ENCODE measurements around the gene BMPR1A. TPM values are rescaled to one million over a fixed set of nuclear protein-coding genes. Genes with fewer than 3 reads are reported as not detected.

BMPR1A gene
- total RNA-seq, 4 donors from 2014 or later: 21.1 to 33.3 (median 26.7) TPM

GRCh38 chr10:86956848-86957448 lies 200.5 kb downstream of the BMPR1A start:
- Histone ChIP-seq H3K4me3 (peak overlapping the region; percentile 31), H3K4me1 (peaks cover 78% of the 10 kb centered on the region), H3K27me3 (no peaks in the 10 kb centered on the region), H3K9me3 (no peaks in the 10 kb centered on the region), H3K36me3 (no peaks in the 10 kb centered on the region), H3K27ac (peak overlapping the region; percentile 63)
- TF ChIP-seq EP300 (IDR thresholded peaks at IDR 0.05) (no peak), POLR2AphosphoS5 (IDR thresholded peaks at IDR 0.05) (no peak), POLR2A (IDR thresholded peaks at IDR 0.05) (no peak)
- TF ChIP-seq, protein P1, sequence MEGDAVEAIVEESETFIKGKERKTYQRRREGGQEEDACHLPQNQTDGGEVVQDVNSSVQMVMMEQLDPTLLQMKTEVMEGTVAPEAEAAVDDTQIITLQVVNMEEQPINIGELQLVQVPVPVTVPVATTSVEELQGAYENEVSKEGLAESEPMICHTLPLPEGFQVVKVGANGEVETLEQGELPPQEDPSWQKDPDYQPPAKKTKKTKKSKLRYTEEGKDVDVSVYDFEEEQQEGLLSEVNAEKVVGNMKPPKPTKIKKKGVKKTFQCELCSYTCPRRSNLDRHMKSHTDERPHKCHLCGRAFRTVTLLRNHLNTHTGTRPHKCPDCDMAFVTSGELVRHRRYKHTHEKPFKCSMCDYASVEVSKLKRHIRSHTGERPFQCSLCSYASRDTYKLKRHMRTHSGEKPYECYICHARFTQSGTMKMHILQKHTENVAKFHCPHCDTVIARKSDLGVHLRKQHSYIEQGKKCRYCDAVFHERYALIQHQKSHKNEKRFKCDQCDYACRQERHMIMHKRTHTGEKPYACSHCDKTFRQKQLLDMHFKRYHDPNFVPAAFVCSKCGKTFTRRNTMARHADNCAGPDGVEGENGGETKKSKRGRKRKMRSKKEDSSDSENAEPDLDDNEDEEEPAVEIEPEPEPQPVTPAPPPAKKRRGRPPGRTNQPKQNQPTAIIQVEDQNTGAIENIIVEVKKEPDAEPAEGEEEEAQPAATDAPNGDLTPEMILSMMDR (IDR thresholded peaks at IDR 0.05): no peak
- DNase-seq (ENCODE audit: low spot score in 2 of 2): no peak
- 87% methylated on average over 3 of the region's 7 CpGs for WGBS

- peak within 1 kb of the TSS; percentile 31 for H3K4me3 ChIP-seq
- no peaks in the 10 kb centered on the region for H3K27me3 ChIP-seq
- no peaks in the 10 kb centered on the region for H3K9me3 ChIP-seq
- no peak for DNase-seq (ENCODE audit: low spot score in 2 of 2)
- no peak for TF ChIP-seq EP300 (IDR thresholded peaks at IDR 0.05)
- TF ChIP-seq POLR2AphosphoS5 (IDR thresholded peaks at IDR 0.05): no peak
- TF ChIP-seq POLR2A (IDR thresholded peaks at IDR 0.05): no peak
- TF ChIP-seq, protein P1 (IDR thresholded peaks at IDR 0.05): no peak
- peak within 1 kb of the TSS; percentile 63 for H3K27ac ChIP-seq
- peaks cover 81% of the 10 kb centered on the region for H3K4me1 ChIP-seq
- no peaks in the 10 kb centered on the region for H3K36me3 ChIP-seq
- 60% methylated on average over 9 of the region's 9 CpGs for WGBS
Measured at GRCh38 chr10:86957471-86958115, 201.2 kb downstream of the BMPR1A start, which contains the start of gene MMRN2. MMRN2 (minus strand) TSS chr10:86957615; CDS start chr10:86957541, 74 bp downstream.

- peak in 1 of 2 donors; percentile 73 for DNase-seq (ENCODE audit: low spot score in 2 of 2)
- Histone ChIP-seq H3K27ac (peak within 1 kb of the TSS; percentile 63), H3K4me3 (peak within 1 kb of the TSS; percentile 31), H3K27me3 (no peaks in the 10 kb centered on the region), H3K36me3 (no peaks in the 10 kb centered on the region), H3K9me3 (no peaks in the 10 kb centered on the region), H3K4me1 (peaks cover 80% of the 10 kb centered on the region)
- TF ChIP-seq POLR2A (IDR thresholded peaks at IDR 0.05): no peak
- TF ChIP-seq POLR2AphosphoS5 (IDR thresholded peaks at IDR 0.05): no peak
- no peak for TF ChIP-seq EP300 (IDR thresholded peaks at IDR 0.05)
- TF ChIP-seq, protein P1 (IDR thresholded peaks at IDR 0.05): no peak
- 17% methylated on average over 4 of the region's 22 CpGs for WGBS
Measured at GRCh38 chr10:86958116-86958900, 201.9 kb downstream of the BMPR1A start, which contains the start of gene SNCG. SNCG (plus strand) TSS chr10:86958599; CDS start chr10:86958698, 99 bp downstream.

- WGBS: 49% methylated on average over 14 of the region's 16 CpGs
- Histone ChIP-seq H3K36me3 (no peaks in the 10 kb centered on the region), H3K4me1 (peaks cover 79% of the 10 kb centered on the region), H3K27me3 (no peaks in the 10 kb centered on the region), H3K4me3 (peak overlapping the region; percentile 31), H3K9me3 (no peaks in the 10 kb centered on the region), H3K27ac (peak overlapping the region; percentile 63)
- peak in 1 of 2 donors; percentile 77 for DNase-seq (ENCODE audit: low spot score in 2 of 2)
- no peak for TF ChIP-seq POLR2AphosphoS5 (IDR thresholded peaks at IDR 0.05)
- no peak for TF ChIP-seq EP300 (IDR thresholded peaks at IDR 0.05)
- TF ChIP-seq POLR2A (IDR thresholded peaks at IDR 0.05): no peak
- TF ChIP-seq, protein P1 (IDR thresholded peaks at IDR 0.05): no peak
Measured at GRCh38 chr10:86958901-86959736, 202.7 kb downstream of the BMPR1A start.

Measured in suprapubic skin (tissue), 4 donors.